Erythroblast (primary cell): ENCODE results near the gene MTMR8.

Source experiments
- GATA1 ChIP-seq: IDR thresholded peaks from 2 replicates; pipeline ENCODE4 v1.6.1; 2011; ENCODE audit warnings: low read depth, mild to moderate bottlenecking, control low read depth, low read length, moderate library complexity
- POLR2A ChIP-seq: IDR thresholded peaks from 2 replicates; pipeline ENCODE4 v1.6.1; 2011; ENCODE audit warnings: mild to moderate bottlenecking, low read length

DNA sequence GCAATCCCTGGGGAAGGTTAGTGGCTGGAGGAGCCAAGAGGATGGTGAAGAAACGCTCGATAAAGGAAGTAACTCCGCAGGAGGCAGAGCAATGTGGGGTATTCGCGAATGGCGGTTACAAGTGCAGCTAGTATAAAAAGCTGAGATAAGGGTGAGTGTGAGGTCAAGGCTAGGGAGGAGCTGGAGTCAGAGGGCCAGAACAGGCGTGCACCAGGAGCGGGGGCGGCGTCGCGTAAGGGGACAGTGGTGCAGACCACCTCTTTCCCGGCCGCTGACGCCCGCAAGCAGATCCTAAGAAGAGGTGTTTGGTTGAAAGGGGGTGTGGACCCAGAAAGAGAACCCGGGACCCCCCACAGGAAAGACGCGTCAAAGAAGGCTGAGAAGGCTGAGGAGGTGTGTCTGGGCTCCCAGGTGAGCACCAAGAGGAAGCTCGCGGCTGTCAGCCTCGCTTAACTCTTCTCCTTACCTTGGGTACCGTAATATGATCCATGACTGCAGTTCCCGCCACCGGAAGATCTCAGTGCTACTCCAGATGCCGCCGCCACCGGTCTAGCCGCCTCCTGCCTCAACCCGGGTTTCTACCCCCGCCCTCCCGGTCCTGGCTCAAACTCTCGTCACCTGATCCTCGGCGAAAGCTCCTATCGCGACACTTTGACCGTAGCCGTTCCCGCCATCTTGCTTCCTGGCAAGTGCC, at the start of gene MTMR8:
- TF ChIP-seq POLR2A = peak; percentile 44
- no peak for TF ChIP-seq GATA1
